Muscle of leg (tissue), 11 donors: ENCODE data around the gene FBXO40. TPM values are rescaled to one million over a fixed set of nuclear protein-coding genes. Genes with fewer than 3 reads are reported as not detected.

Experiments used
- DNase-seq: peaks from one replicate; pipeline ENCODE4 v3.0.0; 2013
- H3K27ac ChIP-seq: one replicate; pipeline ENCODE4 v1.5.1; 2013; ENCODE audit warnings: mild to moderate bottlenecking, low read length, control low read depth
- H3K27me3 ChIP-seq: one replicate; pipeline ENCODE4 v1.6.1; 2013; ENCODE audit warnings: low read length; ENCODE audit not compliant: control insufficient read depth, insufficient read depth
- H3K36me3 ChIP-seq: one replicate; pipeline ENCODE4 v1.6.1; 2013; ENCODE audit warnings: low read length; ENCODE audit not compliant: control insufficient read depth, insufficient read depth
- H3K4me1 ChIP-seq: one replicate; pipeline ENCODE4 v1.6.1; 2013; ENCODE audit warnings: low read length; ENCODE audit not compliant: control insufficient read depth, insufficient read depth
- H3K4me3 ChIP-seq: one replicate; pipeline ENCODE4 v1.5.1; 2013; ENCODE audit warnings: low read length, control low read depth
- H3K9me3 ChIP-seq: replicated peaks from 2 replicates; pipeline ENCODE4 v1.6.1; 2013; ENCODE audit warnings: low read depth, low read length; ENCODE audit not compliant: control insufficient read depth
- WGBS: methylation state at CpG from one replicate; pipeline ENCODE4 v1.1.5; 2013; ENCODE audit warnings: missing lambda C conversion rate; ENCODE audit not compliant: insufficient coverage; 5-methylcytosine and 5-hydroxymethylcytosine counted together
- polyA plus RNA-seq, 8 donors: library from polyadenylated mRNA; unstranded; fragments of 120-200 nt; gene quantifications; one replicate each; pipeline versions ENCODE4 v1.2.1 to v1.2.3, GENCODE V29; 2013; ENCODE audit warnings: inconsistent platforms in 1 of 8, low replicate concordance in 1 of 8; ENCODE audit not compliant: insufficient read length in 8 of 8, insufficient read depth in 1 of 8
- total RNA-seq: library from RNA; stranded (reverse); fragments of 120-200 nt; gene quantifications from one replicate; pipeline ENCODE4 v1.2.4, GENCODE V29; 2013

FBXO40 gene
- total and polyA plus RNA-seq, 9 donors = 1.6 to 2.7 (median 2.3) TPM

DNA sequence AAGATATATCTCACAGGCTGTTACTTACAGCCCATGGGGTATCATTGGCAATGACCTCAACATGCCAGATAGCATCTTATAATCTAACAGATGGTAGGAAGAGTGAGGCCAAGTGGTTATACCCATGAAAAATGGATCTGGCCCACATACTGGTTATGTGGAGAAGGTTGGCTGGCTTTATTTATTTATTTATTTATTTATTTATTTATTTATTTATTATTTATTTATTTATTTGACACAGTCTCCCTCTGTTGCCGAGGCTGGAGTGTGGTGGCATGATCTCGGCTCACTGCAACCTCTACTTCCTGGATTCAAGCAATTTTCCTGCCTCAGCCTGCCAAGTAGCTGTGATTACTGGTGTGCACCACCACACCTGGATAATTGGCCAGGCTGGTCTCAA lies 11.6 kb downstream of the FBXO40 start:
- no peaks in the 10 kb centered on the region for H3K36me3 ChIP-seq
- no peak overlapping the region for H3K4me3 ChIP-seq
- no peaks in the 10 kb centered on the region for H3K9me3 ChIP-seq
- no peak overlapping the region for H3K27ac ChIP-seq
- H3K4me1 ChIP-seq = peaks cover 2% of the 10 kb centered on the region
- DNase-seq = no peak
- H3K27me3 ChIP-seq = no peaks in the 10 kb centered on the region
- 100% methylated on average over 1 of the region's 2 CpGs for WGBS

DNA sequence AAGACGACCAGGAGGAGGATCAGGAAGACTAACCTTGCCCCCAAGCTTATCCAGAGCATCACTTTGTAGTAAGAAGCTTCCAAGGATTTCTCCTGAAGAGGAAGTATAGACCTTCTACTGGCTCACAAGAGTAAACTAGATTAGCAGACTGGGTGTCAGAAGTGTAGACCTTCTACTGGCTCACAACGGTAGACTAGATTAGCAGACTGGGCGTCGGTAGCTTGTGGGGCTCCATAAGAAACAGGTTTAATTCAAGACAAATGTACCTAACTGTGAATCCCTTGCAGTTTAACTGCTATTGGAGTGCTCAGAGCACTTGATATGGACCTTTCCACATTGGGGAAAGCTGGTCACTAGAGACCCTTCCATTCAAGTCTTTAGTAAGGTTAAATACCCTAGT lies 12.9 kb downstream of the FBXO40 start:
- no peak overlapping the region for H3K4me3 ChIP-seq
- H3K9me3 ChIP-seq = no peaks in the 10 kb centered on the region
- DNase-seq = no peak
- WGBS = 90% methylated on average over 2 of the region's 4 CpGs
- H3K36me3 ChIP-seq = no peaks in the 10 kb centered on the region
- H3K27me3 ChIP-seq = no peaks in the 10 kb centered on the region
- peaks cover 2% of the 10 kb centered on the region for H3K4me1 ChIP-seq
- no peak overlapping the region for H3K27ac ChIP-seq

DNA sequence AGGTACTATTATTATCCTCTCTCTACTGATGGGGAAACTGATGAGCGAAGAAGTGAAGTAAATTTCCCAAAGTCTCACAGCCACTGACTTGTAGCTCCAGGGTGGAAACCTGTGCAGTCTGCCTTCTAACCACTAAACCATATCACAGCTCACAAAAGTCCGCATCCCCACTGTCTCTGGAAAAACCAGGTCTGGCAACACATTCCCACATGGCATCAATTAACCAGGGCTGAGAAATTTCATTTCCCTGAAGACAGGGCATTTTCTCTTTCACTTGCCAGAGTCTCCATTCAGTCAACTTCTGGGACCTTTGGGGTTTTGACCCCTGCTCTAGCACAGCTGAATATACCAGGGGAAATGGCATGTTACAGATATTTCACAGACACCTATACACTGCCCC lies 26.5 kb downstream of the FBXO40 start:
- no peak overlapping the region for H3K27ac ChIP-seq
- H3K4me1 ChIP-seq = no peaks in the 10 kb centered on the region
- H3K9me3 ChIP-seq = no peaks in the 10 kb centered on the region
- no peaks in the 10 kb centered on the region for H3K36me3 ChIP-seq
- H3K4me3 ChIP-seq = no peak overlapping the region
- 55% methylated on average over 1 of the region's 2 CpGs for WGBS
- DNase-seq = no peak
- H3K27me3 ChIP-seq = no peaks in the 10 kb centered on the region

DNA sequence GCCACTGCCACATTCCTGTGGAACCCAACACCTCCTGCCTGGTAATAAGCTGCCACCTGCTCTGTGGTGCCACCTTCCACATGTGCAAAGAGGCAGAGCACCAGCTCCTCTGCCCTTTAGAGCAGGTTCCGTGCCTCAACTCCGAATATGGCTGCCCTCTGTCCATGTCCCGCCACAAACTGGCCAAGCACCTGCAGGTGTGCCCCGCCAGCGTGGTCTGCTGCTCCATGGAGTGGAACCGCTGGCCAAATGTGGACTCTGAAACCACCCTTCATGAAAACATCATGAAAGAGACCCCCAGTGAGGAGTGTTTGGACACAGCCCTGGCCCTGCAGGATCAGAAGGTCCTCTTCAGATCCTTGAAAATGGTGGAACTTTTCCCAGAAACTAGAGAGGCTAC lies 28.3 kb downstream of the FBXO40 start:
- Histone ChIP-seq H3K9me3 (no peaks in the 10 kb centered on the region), H3K36me3 (no peaks in the 10 kb centered on the region), H3K27me3 (no peaks in the 10 kb centered on the region), H3K4me1 (no peaks in the 10 kb centered on the region), H3K4me3 (no peak overlapping the region), H3K27ac (no peak overlapping the region)
- no peak for DNase-seq
- WGBS = 94% methylated on average over 6 of the region's 6 CpGs

DNA sequence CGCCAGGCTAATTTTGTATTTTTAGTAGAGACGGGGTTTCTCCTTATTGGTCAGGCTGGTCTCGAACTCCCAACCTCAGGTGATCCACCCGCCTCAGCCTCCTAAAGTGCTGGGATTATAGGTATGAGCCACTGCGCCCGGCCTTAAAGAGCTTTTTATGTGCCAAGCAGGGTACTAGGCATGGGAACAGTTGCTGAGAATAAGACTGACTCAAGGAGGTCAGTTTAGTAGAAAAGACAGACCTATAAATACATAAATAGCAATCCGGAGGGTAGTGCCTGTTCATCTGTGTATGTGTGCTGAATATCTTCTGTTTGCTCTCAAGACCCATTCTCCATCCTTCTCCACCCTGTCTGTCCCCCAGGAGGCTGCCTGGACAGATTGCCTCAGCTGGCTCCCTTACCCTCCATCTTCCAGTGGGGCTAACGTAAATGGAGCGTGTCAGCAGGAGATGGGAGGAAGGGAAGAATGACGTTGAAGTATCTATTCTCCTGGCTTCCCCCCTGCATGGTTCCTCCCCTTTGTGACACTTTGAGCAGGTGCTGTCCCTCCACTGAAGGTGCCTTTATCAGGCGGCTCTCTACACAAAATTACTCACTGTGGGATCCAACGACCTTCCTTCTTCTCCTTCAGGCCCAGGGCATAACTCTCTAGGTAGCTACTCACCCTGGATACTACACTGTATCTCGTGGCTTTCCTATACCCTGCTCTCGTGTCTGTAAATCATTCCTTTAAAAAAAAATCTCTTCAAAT lies 31.1 kb downstream of the FBXO40 start:
- 27% methylated on average over 5 of the region's 14 CpGs for WGBS
- no peaks in the 10 kb centered on the region for H3K4me1 ChIP-seq

DNA sequence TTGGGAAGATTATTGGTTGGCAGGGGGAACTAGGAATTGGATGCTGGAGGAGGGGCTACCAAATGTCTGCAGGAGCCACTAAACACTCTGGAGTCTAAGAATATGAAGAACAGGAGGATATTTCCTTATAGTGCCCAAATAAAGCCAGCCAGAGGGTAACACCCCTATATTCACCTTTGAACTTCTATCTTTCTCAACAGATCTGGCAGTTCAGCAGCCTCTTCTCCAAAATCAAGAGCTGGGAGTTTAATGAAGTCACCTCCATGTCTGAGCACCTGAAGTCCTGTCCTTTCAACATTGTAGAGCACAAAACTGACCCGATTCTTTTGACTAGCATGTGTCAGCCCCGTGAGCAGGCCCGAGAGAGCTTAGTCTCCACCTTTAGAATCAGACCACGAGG lies 33.3 kb downstream of the FBXO40 start:
- no peaks in the 10 kb centered on the region for H3K27me3 ChIP-seq
- no peak overlapping the region for H3K4me3 ChIP-seq
- WGBS = 92% methylated on average over 3 of the region's 4 CpGs
- no peak overlapping the region for H3K27ac ChIP-seq
- H3K4me1 ChIP-seq = no peaks in the 10 kb centered on the region
- DNase-seq = no peak
- H3K36me3 ChIP-seq = no peaks in the 10 kb centered on the region
- H3K9me3 ChIP-seq = no peaks in the 10 kb centered on the region

More for the DNA sequence above, 31.1 kb downstream of the FBXO40 start:
- H3K9me3 ChIP-seq = no peaks in the 10 kb centered on the region
- no peaks in the 10 kb centered on the region for H3K36me3 ChIP-seq
- H3K4me3 ChIP-seq = no peak overlapping the region
- no peak for DNase-seq
- H3K27ac ChIP-seq = no peak overlapping the region
- H3K27me3 ChIP-seq = no peaks in the 10 kb centered on the region

DNA sequence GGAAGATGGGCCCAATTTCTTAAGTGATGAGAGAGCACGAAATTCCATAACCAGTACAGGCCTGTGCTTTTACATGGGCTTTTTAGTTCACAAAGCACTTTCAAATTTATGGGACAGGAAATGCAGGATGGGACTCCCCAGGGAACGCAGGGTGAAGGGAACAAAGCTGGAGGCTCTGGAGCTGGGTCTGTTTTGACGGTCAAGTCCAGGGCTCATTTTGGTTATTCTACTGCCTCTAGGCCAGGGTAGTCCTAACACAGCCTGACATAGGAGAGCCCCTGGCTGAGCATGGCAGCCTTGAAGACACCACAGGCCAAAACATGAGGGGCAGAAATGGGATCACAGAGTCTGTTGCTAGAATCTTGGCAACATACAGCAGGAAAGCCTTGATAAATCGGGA lies 34.0 kb downstream of the FBXO40 start:
- DNase-seq = no peak
- no peaks in the 10 kb centered on the region for H3K9me3 ChIP-seq
- H3K27ac ChIP-seq = no peak overlapping the region
- WGBS = 38% methylated on average over 2 of the region's 4 CpGs
- no peaks in the 10 kb centered on the region for H3K4me1 ChIP-seq
- H3K36me3 ChIP-seq = no peaks in the 10 kb centered on the region
- no peak overlapping the region for H3K4me3 ChIP-seq
- no peaks in the 10 kb centered on the region for H3K27me3 ChIP-seq

DNA sequence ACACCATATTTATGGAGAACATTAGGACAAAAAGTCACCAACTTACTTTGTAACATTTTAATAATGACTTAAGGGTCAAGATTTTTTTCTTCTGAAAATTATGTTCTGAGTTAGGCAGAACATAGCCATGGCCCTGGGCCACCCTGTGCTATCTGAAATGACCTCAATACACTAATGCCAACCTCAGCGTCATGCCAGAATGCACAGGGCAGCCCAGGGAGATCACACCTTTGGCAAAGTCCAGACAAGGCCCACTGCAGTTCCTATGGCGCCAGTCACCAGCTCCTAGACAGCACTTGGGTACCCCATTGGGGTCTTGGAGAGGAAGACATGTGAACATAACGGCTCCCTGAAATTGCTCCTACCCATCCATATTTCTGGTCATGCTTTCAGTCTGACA lies 34.4 kb downstream of the FBXO40 start:
- Histone ChIP-seq H3K36me3 (no peaks in the 10 kb centered on the region), H3K4me3 (no peak overlapping the region), H3K9me3 (no peaks in the 10 kb centered on the region), H3K4me1 (no peaks in the 10 kb centered on the region), H3K27me3 (no peaks in the 10 kb centered on the region), H3K27ac (no peak overlapping the region)
- DNase-seq = no peak
- 80% methylated on average over 1 of the region's 3 CpGs for WGBS

DNA sequence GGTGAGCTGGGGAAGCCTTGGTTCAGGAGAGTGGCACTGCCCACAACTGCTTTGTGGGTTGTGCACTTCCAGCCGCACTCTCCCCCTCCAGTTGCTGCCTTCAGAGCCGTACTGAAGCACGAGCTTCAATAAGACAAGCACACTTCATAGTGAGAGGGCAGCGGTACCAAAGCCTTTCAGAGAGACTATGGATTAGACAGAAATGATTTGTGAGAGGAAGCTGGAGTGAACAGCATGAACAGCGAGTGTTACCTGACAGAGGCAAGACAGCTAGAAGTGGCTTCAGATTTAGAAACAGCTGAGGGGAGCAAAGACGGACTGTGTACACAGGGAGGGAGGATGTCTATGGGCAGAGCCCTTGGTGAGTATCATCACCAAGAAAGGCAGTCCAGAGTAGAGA lies 36.4 kb downstream of the FBXO40 start:
- Histone ChIP-seq H3K27ac (no peak overlapping the region), H3K4me3 (no peak overlapping the region), H3K4me1 (no peaks in the 10 kb centered on the region), H3K9me3 (no peaks in the 10 kb centered on the region), H3K36me3 (no peaks in the 10 kb centered on the region), H3K27me3 (no peaks in the 10 kb centered on the region)
- 74% methylated on average over 5 of the region's 6 CpGs for WGBS
- DNase-seq = no peak

DNA sequence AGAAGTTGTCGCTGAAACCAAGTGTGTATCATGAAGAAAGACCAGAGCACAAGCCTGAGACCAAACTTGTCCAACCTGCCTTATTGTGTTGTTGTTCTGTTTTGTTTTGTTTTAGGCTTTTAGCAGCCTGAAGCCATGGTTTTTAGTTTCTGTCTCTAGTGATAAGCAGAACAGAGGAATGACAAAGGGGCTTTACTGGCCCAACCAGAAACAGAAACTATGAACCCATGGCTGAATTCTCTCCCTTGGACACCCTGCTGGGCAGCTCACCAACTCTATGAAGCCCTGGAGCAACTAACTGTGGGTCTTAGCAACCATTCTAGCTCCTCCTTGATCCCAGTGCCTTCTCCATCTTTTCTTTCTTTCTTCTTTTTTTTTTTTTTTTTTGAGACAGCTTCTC lies 37.2 kb downstream of the FBXO40 start:
- no peaks in the 10 kb centered on the region for H3K4me1 ChIP-seq
- H3K4me3 ChIP-seq = no peak overlapping the region
- WGBS = 100% methylated on average over 1 of the region's 1 CpG
- H3K36me3 ChIP-seq = no peaks in the 10 kb centered on the region
- H3K9me3 ChIP-seq = no peaks in the 10 kb centered on the region
- H3K27ac ChIP-seq = no peak overlapping the region
- H3K27me3 ChIP-seq = no peaks in the 10 kb centered on the region
- DNase-seq = no peak

DNA sequence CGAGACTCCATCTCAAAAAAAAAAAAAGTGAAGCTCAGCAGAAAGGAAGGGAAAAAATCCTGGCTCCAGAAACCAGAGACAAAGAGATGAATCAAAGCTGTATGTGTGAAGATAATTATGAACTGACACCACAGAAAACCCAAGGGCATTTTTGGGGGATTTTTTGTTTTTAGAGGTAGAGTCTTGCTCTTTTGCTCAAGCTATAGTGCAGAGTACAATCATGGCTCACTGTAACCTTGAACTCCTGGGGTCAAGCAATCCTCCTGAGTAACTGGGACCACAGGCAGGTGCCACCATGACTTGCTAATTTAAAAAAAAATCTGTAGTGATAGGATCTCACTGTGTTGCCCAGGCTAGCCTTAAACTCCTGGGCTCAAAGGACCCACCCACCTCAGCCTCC lies 44.7 kb downstream of the FBXO40 start:
- H3K36me3 ChIP-seq = no peaks in the 10 kb centered on the region
- H3K27ac ChIP-seq = no peak overlapping the region
- WGBS = no CpG with 5 or more reads among the region's 1 CpG
- H3K9me3 ChIP-seq = no peaks in the 10 kb centered on the region
- H3K27me3 ChIP-seq = no peaks in the 10 kb centered on the region
- no peak overlapping the region for H3K4me3 ChIP-seq
- DNase-seq = no peak
- no peaks in the 10 kb centered on the region for H3K4me1 ChIP-seq
